ENCODE data around the gene MOCS1.
A peak's percentile ranks its signal among the peaks of the same experiment; 100 is the strongest.

Gene MOCS1

GRCh38 chr6:39950125-39950720 lies 16.0 kb upstream of the MOCS1 start:
- Histone ChIP-seq H3K4me3 (ENCODE audit: insufficient read length, low read depth) (no peak overlapping the region), H3K9me3 (ENCODE audit: insufficient read depth, low read length) (no peaks in the 10 kb centered on the region; the same call in 1 of the 2 replicates), H3K36me3 (ENCODE audit: insufficient read depth, insufficient read length, low read length) (no peaks in the 10 kb centered on the region), H3K27me3 (ENCODE audit: insufficient read depth, insufficient read length) (no peaks in the 10 kb centered on the region), H3K4me1 (ENCODE audit: insufficient read depth, insufficient read length) (no peaks in the 10 kb centered on the region), H3K9ac (ENCODE audit: insufficient read length, low read depth) (no peak overlapping the region)
- no peak for DNase-seq (ENCODE audit: low read depth, low spot score)
- no peak for TF ChIP-seq ZNF274 (IDR thresholded peaks at IDR 0.05; ENCODE audit: low read depth, low read length)
- TF ChIP-seq YY1 (IDR thresholded peaks at IDR 0.05; ENCODE audit: insufficient read depth, insufficient read length), result no peak
- no peak for TF ChIP-seq SUZ12 (IDR thresholded peaks at IDR 0.05; ENCODE audit: extremely low read depth, insufficient read depth, insufficient read length)

GRCh38 chr6:39948199-39948791 lies 14.0 kb upstream of the MOCS1 start:
- H3K27me3 ChIP-seq (ENCODE audit: insufficient read depth, insufficient read length), result no peaks in the 10 kb centered on the region
- TF ChIP-seq SUZ12 (IDR thresholded peaks at IDR 0.05; ENCODE audit: extremely low read depth, insufficient read depth, insufficient read length), result no peak
- no peak for TF ChIP-seq ZNF274 (IDR thresholded peaks at IDR 0.05; ENCODE audit: low read depth, low read length)
- TF ChIP-seq YY1 (IDR thresholded peaks at IDR 0.05; ENCODE audit: insufficient read depth, insufficient read length), result no peak
- no peaks in the 10 kb centered on the region for H3K9me3 ChIP-seq (ENCODE audit: insufficient read depth, low read length)
- no peaks in the 10 kb centered on the region for H3K4me1 ChIP-seq (ENCODE audit: insufficient read depth, insufficient read length)
- no peak overlapping the region for H3K9ac ChIP-seq (ENCODE audit: insufficient read length, low read depth)
- H3K36me3 ChIP-seq (ENCODE audit: insufficient read depth, insufficient read length, low read length), result no peaks in the 10 kb centered on the region
- no peak overlapping the region for H3K4me3 ChIP-seq (ENCODE audit: insufficient read length, low read depth)
- DNase-seq (ENCODE audit: low read depth, low spot score), result no peak

GRCh38 chr6:39947611-39948068 lies 13.4 kb upstream of the MOCS1 start:
- TF ChIP-seq SUZ12 (IDR thresholded peaks at IDR 0.05; ENCODE audit: extremely low read depth, insufficient read depth, insufficient read length) (no peak), ZNF274 (IDR thresholded peaks at IDR 0.05; ENCODE audit: low read depth, low read length) (no peak), YY1 (IDR thresholded peaks at IDR 0.05; ENCODE audit: insufficient read depth, insufficient read length) (no peak)
- peak; percentile 36 for DNase-seq (ENCODE audit: low read depth, low spot score)
- Histone ChIP-seq H3K4me3 (ENCODE audit: insufficient read length, low read depth) (no peak overlapping the region), H3K27me3 (ENCODE audit: insufficient read depth, insufficient read length) (no peaks in the 10 kb centered on the region), H3K4me1 (ENCODE audit: insufficient read depth, insufficient read length) (no peaks in the 10 kb centered on the region), H3K9me3 (ENCODE audit: insufficient read depth, low read length) (no peaks in the 10 kb centered on the region), H3K36me3 (ENCODE audit: insufficient read depth, insufficient read length, low read length) (no peaks in the 10 kb centered on the region), H3K9ac (ENCODE audit: insufficient read length, low read depth) (no peak overlapping the region)

- Histone ChIP-seq H3K36me3 (ENCODE audit: insufficient read depth, insufficient read length, low read length) (no peaks in the 10 kb centered on the region), H3K27me3 (ENCODE audit: insufficient read depth, insufficient read length) (no peaks in the 10 kb centered on the region), H3K4me3 (ENCODE audit: insufficient read length, low read depth) (no peak overlapping the region), H3K9ac (ENCODE audit: insufficient read length, low read depth) (no peak overlapping the region), H3K9me3 (ENCODE audit: insufficient read depth, low read length) (no peaks in the 10 kb centered on the region), H3K4me1 (ENCODE audit: insufficient read depth, insufficient read length) (no peaks in the 10 kb centered on the region)
- no peak for DNase-seq (ENCODE audit: low read depth, low spot score)
- TF ChIP-seq ZNF274 (IDR thresholded peaks at IDR 0.05; ENCODE audit: low read depth, low read length) (no peak), YY1 (IDR thresholded peaks at IDR 0.05; ENCODE audit: insufficient read depth, insufficient read length) (no peak)
Observed at GRCh38 chr6:39945626-39946025, 11.4 kb upstream of the MOCS1 start.

GRCh38 chr6:39942903-39943580 lies 8.8 kb upstream of the MOCS1 start:
- Histone ChIP-seq H3K27me3 (ENCODE audit: insufficient read depth, insufficient read length) (no peaks in the 10 kb centered on the region), H3K9me3 (ENCODE audit: insufficient read depth, low read length) (no peaks in the 10 kb centered on the region)
- TF ChIP-seq ZNF274 (IDR thresholded peaks at IDR 0.05; ENCODE audit: low read depth, low read length) (no peak), YY1 (IDR thresholded peaks at IDR 0.05; ENCODE audit: insufficient read depth, insufficient read length) (no peak), SUZ12 (IDR thresholded peaks at IDR 0.05; ENCODE audit: extremely low read depth, insufficient read depth, insufficient read length) (no peak)

GRCh38 chr6:39941820-39942219 lies 7.6 kb upstream of the MOCS1 start:
- Histone ChIP-seq H3K4me1 (ENCODE audit: insufficient read depth, insufficient read length) (peaks cover 3% of the 10 kb centered on the region), H3K36me3 (ENCODE audit: insufficient read depth, insufficient read length, low read length) (no peaks in the 10 kb centered on the region), H3K9ac (ENCODE audit: insufficient read length, low read depth) (no peak overlapping the region), H3K9me3 (ENCODE audit: insufficient read depth, low read length) (no peaks in the 10 kb centered on the region), H3K27me3 (ENCODE audit: insufficient read depth, insufficient read length) (no peaks in the 10 kb centered on the region), H3K4me3 (ENCODE audit: insufficient read length, low read depth) (no peak overlapping the region)
- DNase-seq (ENCODE audit: low read depth, low spot score), result no peak
- TF ChIP-seq YY1 (IDR thresholded peaks at IDR 0.05; ENCODE audit: insufficient read depth, insufficient read length) (no peak), SUZ12 (IDR thresholded peaks at IDR 0.05; ENCODE audit: extremely low read depth, insufficient read depth, insufficient read length) (no peak)

More at GRCh38 chr6:39942903-39943580, 8.8 kb upstream of the MOCS1 start:
- Histone ChIP-seq H3K9ac (ENCODE audit: insufficient read length, low read depth) (no peak overlapping the region), H3K4me1 (ENCODE audit: insufficient read depth, insufficient read length) (peaks cover 3% of the 10 kb centered on the region), H3K4me3 (ENCODE audit: insufficient read length, low read depth) (no peak overlapping the region), H3K36me3 (ENCODE audit: insufficient read depth, insufficient read length, low read length) (no peaks in the 10 kb centered on the region)
- DNase-seq (ENCODE audit: low read depth, low spot score), result no peak

- Histone ChIP-seq H3K4me1 (ENCODE audit: insufficient read depth, insufficient read length) (peaks cover 3% of the 10 kb centered on the region), H3K9ac (ENCODE audit: insufficient read length, low read depth) (no peak overlapping the region), H3K27me3 (ENCODE audit: insufficient read depth, insufficient read length) (no peaks in the 10 kb centered on the region), H3K9me3 (ENCODE audit: insufficient read depth, low read length) (no peaks in the 10 kb centered on the region), H3K36me3 (ENCODE audit: insufficient read depth, insufficient read length, low read length) (no peaks in the 10 kb centered on the region), H3K4me3 (ENCODE audit: insufficient read length, low read depth) (no peak overlapping the region)
- TF ChIP-seq ZNF274 (IDR thresholded peaks at IDR 0.05; ENCODE audit: low read depth, low read length), result no peak
- TF ChIP-seq SUZ12 (IDR thresholded peaks at IDR 0.05; ENCODE audit: extremely low read depth, insufficient read depth, insufficient read length), result no peak
- no peak for TF ChIP-seq YY1 (IDR thresholded peaks at IDR 0.05; ENCODE audit: insufficient read depth, insufficient read length)
- DNase-seq (ENCODE audit: low read depth, low spot score), result no peak
Observed at GRCh38 chr6:39941138-39941537, 6.9 kb upstream of the MOCS1 start.
